DND-41 (cell line): Measurements from ENCODE around the gene BMPR1A.

Experiments used
- CTCF ChIP-seq: IDR thresholded peaks from 2 replicates; pipeline ENCODE4 v1.5.1; 2012; ENCODE audit warnings: borderline replicate concordance, low read length, moderate library complexity, mild to moderate bottlenecking; ENCODE audit not compliant: poor library complexity, severe bottlenecking; ENCODE audit errors: extremely low read depth
- EZH2 ChIP-seq: IDR thresholded peaks from 3 replicates; pipeline ENCODE4 v1.6.1; 2012; ENCODE audit warnings: borderline replicate concordance, low read depth, mild to moderate bottlenecking, moderate library complexity, low read length, inconsistent platforms; ENCODE audit not compliant: severe bottlenecking

GRCh38 chr10:86952106-86952505 lies 195.7 kb downstream of the BMPR1A start:
- no peak for TF ChIP-seq CTCF
- TF ChIP-seq EZH2 = no peak
